ENCODE measurements around the gene BMAL1.
"Not testable (repeated sequence)": the region's sequence is repeated elsewhere in the genome, so short reads cannot be mapped to it uniquely, and the experiment has no call there.

Gene BMAL1

DNA sequence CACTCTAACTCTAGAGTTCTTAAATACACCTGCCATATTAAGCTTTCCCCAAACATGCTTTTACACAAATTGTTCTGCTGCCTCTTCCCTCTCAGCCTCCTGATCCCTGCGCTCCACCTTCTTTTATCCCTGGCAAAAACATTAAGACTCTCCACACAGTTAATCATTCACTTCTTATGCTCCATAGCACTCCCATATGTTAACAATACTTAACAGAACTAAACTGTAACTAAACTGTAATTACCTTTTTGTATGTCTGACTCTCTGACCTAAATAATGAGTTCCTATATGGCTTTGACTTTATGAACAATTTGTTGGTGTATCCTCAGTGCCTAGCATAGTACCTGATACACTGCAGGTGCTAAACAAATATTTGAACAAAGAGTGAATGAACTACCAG, 113.6 kb downstream of the BMAL1 start:
- DNase-seq: no peak

DNA sequence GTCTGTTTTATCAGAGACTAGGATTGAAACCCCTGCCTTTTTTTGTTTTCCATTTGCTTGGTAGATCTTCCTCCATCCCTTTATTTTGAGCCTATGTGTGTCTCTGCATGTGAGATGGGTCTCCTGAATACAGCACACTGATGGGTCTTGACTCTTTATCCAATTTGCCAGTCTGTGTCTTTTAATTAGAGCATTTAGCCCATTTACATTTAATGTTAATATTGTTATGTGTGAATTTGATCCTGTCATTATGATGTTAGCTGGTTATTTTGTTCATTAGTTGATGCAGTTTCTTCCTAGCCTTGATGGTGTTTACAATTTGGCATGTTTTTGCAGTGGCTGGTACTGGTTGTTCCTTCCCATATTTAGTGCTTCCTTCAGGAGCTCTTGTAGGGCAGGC, 120.7 kb downstream of the BMAL1 start:
- not testable (repeated sequence) for DNase-seq

- DNase-seq: no peak
Observed at GRCh38 chr11:13405220-13405619, 127.6 kb downstream of the BMAL1 start.

DNA sequence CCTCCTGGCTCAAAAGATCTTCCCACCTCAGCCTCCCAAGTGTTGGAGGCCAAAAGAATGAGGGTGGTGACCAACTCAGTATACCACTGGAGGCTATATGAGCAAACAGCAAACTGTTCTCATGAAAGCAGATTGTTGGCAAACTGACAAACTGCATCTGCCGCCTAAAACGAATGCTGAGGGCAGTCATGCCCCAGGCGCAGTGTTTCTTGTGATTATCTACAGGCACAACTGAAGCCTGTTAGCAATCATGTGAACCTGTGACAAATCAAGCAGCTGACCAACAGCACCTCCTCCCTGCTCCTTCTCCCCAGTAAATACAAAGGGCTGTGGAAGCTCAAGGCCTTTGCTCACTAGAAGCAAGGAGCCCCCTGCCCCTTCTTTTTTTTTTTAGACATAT, 137.6 kb downstream of the BMAL1 start:
- no peak for DNase-seq

GRCh38 chr11:13421561-13421960, 144.0 kb downstream of the BMAL1 start:
- DNase-seq: no peak

DNA sequence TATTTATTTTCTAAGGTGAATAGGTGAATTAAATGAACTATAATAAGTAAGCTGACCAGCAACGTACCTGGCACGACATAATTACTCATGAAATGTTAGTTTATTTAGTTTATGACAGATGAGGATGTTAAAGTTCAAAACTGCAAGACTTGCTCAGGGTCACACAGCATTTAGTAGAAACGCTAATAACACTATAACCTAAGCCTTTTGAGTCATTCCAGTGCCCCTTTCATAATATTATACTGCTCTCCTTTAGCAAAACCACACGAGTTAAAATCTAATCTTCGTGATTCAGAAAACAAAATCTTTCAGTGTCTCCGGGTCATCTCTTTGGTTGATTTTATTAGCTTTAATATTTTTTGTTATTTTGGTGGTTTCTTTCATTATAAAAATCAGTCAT, 145.8 kb downstream of the BMAL1 start:
- DNase-seq: no peak

GRCh38 chr11:13427440-13427839, 149.8 kb downstream of the BMAL1 start:
- DNase-seq: no peak

GRCh38 chr11:13429288-13429687, 151.7 kb downstream of the BMAL1 start:
- DNase-seq: no peak

GRCh38 chr11:13429836-13430235, 152.2 kb downstream of the BMAL1 start:
- DNase-seq: no peak

DNA sequence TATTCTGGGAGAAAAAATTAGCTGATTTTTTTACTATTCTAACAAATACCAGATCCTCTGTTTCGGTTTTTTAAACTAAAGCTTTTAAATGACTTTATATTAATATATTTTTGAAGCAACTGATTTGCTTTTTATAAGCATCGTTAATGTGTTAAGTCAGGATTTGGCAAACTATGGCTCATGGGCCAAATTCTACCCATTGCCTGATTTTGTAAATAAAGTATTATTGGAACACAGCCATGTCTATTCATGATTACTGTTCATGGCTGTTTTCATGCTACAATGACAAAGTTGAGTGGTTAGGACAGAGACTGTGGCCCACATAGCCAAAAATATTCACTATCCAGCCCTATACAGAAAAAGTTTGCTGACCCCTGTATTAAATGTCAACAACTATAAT, 155.8 kb downstream of the BMAL1 start:
- DNase-seq: no peak

GRCh38 chr11:13434247-13435205, 156.9 kb downstream of the BMAL1 start:
- DNase-seq: no peak

- DNase-seq: not testable (repeated sequence)
Observed at GRCh38 chr11:13436836-13437235, 159.2 kb downstream of the BMAL1 start.

Data from NCI-H2227 treated with DMSO at 0.1 percent for 48 hours (cell line).